NOMO-1 (cell line): Measurements from ENCODE around the gene CLEC20A.

Source experiments
- DNase-seq, 2 experiments: peaks; one replicate each; lab custom pipeline; 2025; ENCODE audit not compliant: unreplicated experiment in 2 of 2; lab: John Stamatoyannopoulos, UW

The CLEC20A gene

DNA sequence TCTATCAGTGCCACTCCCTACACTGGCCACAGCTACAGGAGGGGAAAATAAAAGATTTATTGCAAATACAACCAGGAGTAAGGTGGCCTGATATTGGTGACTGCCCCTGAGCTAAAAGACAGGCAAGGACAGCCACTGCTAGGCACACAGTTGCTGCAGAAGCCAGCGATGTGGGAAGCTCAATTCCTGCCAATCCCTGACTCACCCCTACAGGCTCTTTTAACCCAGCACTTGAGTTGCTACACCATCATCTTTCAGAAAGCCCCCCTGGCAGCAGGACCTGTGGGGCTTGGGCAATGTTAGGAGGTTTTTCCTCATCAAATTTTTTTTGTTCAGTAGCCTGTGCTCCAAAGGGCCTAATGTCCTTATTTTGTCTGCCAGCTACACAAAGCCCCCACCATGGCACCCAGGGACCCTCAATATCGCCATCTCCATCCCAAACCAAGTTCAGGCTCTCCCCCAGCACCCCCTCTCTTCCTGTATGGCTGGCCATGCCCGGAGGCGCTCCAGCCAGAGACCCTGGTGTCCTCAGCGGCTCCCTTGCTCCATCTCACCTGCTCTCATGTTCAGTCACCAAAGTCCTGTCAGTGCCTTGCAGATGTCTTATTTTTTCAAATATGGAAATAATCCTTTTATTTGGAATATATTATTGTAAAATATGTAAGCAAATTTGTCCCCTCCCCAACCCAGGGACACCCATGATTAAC lies 13.4 kb downstream of the CLEC20A start:
- DNase-seq: no peak

DNA sequence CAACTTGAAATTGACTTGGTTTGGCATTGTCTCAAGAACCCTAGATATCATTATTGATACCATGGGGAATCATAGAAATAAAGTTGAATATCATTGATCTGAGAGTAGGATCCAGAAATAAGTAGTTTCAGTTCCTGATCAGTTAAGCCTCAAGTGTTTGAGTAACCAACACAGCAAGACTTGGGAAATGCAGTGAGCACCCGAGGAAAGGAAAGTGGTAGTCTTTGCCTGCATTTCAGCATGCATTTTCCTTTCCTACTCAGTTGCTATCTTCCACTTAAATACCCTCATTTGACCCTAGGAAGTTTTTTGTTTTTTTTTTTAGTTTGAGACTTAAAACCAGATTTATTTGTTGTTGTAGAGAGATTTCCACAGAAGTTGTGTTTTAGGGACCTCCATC lies 18.9 kb downstream of the CLEC20A start:
- peak in 1 of 2 experiments; percentile 36 for DNase-seq

DNA sequence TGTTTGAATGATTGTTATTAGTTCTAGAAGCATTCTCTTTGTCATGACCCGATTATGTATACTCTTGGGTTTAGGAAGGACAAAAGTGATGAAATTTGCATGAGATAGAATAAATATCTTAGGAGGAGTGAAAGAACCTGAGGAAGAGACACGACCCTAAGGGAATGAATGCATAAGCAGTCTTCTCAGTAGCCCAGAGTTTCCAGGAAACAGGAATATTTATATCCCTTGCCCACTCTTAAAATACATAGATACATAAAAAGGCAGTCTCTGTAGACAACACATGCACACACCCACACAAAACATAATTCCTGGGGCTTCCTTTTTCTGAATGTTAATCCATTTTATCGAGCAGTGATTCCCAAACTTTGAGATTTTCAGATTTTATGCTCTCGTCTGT lies 19.4 kb downstream of the CLEC20A start:
- no peak for DNase-seq

DNA sequence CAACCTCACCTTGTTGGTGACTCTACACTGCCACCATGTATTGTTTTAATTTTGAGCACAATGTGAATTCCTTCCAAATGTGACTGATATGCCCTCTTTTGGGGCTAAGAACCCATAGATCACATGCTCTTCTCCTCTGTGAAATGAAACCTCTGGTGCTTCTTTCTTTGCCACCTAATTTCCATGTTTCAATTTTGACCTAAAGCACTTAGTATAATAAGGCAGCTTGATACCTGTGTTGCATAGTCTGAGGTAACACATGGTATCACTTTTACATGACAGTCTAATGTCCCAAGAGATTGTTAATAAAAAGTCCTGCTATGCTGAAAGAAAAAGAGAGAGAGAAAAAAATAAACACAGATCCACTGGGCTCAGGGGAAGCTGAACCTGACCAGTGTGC lies 24.2 kb downstream of the CLEC20A start:
- no peak for DNase-seq

DNA sequence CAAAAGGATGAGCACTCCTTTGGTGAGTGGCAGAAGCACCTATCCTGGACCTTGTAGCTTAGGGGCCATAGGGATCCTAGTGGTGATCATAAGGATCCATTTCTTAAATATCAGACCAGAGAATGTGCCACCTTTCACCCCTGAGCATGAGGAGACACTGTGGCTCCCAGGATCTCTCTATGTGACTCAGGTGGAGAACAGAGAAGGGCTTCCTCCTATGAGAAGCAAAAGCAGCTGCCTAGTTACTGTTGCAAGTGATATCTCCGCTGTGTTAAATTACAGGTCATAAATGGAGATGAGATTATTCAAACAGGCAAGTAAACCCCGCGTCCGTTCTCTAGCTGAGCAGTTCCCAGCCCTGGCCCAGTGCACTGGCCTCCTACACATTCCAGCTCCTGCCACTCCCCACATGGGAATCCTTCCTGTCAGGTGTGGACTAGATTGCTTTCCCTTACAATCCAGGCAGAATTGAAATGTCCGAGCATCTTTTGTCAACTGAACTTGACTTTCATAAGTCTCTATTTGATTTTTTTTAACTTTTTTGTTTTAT lies 26.3 kb downstream of the CLEC20A start:
- DNase-seq: no peak

DNA sequence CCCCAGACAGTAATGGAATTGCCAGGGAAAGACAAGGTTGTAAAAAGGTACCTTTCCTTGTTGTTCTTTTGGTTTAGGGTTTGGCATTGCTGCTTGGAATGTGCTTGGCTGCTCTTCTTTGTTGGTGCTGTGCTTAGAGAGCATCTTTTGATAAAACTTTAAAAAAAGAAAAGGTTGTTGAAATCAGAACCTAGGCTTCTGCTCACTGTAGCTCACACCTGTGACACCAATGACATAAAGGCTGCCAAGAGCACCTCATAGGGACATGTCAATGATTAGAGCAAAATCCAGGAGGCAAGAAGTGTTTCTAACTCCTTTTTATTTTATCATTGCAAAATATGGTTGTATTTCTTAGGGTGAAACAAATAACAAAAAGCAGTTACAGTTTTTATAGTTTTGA lies 28.9 kb downstream of the CLEC20A start:
- DNase-seq: no peak

DNA sequence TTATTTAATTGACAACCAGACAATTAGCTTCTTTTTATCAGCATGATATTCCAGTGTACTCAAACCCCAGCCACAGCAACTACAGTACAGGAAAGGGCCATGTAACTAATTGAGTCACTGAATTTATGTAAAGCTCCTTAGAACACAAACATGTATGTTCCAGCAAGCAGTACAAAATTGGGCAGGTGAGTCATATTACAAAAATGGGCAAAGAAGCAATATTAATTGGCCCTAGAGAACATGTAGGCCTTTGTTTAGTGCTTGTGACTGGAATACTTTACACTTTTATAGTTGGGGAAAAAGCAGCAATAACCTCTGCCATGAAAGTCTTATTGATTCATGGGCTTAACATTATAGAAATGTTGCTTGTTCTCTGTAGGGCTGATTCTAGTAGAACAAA lies 31.8 kb downstream of the CLEC20A start:
- DNase-seq: no peak

DNA sequence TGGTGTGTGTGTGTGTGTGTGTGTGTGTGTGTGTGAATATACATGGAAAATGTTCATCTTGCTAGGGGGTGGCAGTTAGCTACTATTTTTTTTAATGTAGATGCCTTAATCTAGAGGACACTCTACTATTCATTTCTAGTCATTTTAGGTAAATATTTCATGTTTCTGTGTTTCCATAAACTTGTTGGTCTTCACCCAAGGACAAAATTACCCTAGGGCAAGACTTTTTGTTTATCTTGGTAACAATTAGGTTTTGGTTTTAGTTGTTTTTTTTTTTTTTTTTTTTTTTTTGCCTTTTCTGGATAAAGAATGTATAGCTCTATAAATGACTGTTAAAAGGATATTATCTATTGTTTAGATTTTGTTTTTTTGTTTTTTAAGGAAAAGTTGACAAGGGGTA lies 32.2 kb downstream of the CLEC20A start:
- no peak for DNase-seq

DNA sequence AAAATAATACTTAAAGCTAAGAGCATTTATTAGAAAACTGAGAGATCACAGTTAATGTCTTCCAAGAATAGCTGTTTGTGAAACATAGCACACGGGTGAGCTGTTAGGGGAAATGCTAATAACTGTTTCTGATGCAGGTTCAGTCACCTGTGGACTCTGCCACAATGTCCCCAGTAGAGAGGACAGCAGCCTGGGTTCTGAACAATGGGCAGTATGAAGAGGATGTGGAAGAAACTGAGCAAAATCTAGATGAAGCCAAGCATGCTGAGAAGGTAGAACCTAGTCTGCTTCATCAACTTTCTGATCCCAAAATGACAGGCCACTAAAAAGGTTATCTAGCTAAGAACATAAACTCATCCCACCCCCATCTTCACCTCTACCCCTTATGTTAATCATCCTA lies 32.6 kb downstream of the CLEC20A start:
- DNase-seq: no peak

DNA sequence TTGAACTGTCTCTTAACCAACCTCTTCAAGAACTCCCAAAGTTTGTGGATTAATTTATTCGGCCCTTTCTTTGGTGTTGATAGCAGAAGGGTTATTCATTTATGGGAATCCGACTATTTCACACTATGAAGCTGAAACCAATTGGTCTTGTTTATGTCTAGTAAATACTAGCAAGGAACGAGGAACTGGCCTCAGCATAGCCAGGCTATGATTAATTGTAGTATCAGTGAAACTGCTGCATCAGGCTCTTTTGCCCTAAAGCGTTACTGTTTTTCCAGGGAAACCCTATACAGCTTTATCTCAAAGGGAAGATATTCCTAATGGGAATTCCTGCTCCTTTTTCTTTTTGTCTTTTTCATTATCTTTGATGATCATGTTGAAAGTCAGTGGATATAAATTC lies 35.1 kb downstream of the CLEC20A start:
- DNase-seq: no peak

DNA sequence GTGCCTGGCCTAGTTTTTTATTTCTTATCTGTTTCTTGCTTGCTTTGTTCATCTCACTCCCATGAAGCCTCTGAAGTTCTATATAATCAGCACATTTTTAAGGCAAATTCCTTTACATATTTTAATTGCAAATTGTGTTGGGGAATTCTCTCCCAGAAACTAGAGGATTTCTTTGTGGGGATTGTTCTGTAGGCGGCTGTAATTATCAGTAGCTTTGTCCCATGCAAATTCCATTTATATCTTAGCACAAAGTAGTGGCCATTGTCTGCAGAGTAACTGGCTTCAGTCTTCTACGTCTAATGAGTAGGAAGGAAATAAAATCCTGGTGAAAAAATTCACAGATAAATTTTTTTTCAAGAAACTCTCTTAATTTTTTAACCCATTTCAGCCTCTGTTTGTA lies 35.7 kb downstream of the CLEC20A start:
- DNase-seq: no peak

DNA sequence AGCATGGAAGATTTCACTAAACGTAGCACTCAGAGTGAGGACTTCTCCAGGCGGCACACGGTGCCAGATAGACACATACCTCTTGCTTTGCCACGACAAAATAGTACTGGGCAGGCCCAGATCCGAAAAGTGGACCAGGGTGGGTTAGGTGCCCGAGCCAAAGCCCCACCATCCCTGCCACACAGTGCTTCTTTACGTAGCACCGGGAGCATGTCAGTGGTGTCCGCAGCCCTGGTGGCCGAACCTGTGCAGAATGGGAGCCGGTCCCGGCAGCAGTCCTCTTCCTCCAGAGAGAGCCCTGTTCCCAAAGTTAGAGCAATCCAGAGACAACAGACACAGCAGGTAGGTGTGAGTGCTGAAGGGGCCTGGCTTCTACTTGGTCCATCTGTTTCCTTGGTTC lies 38.6 kb downstream of the CLEC20A start:
- no peak for DNase-seq

DNA sequence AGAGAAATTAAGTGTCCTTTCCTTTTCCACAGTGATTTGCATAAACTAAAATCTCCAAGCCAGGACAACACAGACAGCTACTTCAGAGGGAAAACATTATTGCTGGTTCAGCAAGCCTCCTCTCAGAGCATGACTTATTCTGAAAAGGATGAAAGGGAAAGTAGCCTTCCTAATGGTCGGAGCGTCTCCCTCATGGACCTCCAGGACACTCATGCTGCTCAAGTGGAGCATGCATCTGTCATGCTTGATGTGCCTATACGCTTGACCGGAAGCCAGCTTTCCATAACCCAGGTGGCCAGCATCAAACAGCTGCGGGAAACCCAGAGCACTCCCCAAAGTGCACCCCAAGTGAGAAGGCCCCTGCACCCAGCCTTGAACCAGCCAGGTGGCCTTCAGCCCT lies 39.1 kb downstream of the CLEC20A start:
- DNase-seq: no peak

DNA sequence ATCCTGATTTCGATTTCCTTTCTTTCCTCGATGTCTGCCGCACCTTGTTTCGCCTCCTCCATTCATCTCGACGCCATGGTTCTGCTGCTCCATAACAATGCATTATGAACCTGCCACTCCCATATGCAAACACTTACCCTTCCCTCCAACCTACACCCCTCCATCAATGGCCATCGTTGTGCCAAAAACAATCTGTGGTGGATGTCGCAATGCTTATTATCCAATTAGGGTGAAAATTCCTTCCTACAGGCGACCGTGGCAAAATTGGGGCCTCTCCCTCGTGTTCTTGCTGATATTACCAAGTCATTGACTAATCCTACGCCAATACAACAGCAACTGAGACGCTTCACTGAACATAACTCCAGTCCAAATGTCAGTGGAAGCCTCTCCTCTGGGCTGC lies 40.3 kb downstream of the CLEC20A start:
- no peak for DNase-seq

DNA sequence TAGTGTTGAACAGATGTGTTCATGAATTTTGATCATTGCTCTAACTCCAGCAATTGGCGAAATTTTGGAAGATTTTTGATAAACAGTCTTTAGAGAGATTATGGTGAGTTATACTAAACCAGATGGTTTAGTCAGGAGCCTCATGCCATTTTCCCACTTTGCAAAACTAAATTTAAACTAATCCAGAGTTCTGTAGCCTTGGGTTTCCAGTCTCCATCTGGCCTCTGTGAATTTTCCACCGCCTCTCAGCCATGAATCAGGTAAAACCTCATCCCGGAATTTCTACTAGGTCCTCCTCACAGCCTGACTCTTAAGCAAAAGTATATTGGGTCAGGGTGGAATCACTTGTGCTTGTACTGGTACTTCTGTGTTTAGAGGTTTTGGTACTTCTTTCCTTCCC lies 44.8 kb downstream of the CLEC20A start:
- DNase-seq: no peak

DNA sequence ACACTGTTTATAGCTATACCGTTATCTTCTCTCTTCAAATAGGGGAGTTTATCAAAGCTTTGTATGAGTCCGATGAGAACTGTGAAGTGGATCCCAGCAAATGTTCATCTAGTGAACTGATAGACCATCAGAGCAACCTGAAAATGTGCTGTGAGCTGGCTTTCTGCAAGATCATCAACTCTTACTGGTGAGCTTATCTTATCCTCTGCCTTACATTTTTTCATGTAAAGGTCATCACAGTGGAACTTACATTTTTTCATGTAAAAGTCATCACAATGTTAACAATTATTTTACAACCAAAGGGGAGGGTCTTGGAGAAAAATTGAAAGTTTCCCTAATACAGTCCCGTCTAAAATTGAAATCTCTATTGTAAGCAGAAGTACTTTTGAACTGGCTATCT lies 45.2 kb downstream of the CLEC20A start:
- DNase-seq: no peak

DNA sequence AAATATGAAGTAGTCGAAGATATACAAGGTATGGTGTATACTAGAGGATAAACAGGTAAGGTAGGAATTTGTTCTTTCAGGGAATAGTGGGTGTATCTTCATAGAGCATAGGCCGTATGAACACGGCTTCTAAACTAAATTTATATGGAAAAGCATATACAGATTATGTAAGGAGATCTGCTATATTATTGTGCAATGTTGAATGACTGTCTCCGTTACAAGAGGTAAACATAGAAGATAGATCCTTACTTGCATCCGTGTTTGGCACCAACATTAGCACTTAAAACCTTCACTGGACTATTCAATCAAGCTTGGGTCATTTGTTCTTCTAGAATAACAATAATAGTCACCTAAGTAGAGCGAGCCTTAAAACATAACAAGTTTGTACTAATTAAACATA lies 45.9 kb downstream of the CLEC20A start:
- no peak for DNase-seq

DNA sequence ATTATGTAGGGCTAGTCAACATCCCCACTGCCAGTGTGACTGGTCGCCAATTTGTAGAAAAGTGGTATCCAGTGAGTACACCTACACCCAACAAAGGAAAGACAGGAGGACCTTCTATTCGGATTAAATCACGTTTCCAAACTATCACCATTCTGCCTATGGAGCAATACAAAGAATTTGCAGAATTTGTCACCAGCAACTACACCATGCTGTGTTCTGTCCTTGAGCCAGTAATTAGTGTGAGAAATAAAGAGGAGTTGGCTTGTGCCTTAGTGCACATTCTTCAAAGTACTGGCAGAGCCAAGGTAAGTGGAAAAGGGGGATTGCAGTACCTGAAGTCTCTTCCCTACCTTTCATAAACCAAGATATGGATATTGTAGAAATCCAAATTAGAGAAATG lies 53.8 kb downstream of the CLEC20A start:
- no peak for DNase-seq

DNA sequence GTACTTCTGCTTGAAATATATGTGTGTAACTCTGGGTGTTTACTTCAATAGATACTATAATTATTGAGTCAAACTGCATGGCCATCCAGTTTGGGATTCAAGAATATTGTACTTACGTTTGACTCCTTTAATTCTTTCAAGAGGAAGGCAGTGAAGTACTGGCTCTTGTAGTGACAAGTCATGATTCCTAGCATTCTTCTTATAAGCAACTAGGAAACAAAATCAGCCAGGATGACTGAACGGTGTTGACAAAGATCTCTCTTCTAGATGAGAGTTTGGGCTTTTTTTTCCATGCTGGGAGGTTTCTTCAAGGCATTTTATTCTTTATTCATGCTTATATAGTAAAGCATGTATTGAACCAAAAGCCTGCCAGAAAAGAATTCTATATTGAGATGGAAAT lies 58.3 kb downstream of the CLEC20A start:
- DNase-seq: no peak

DNA sequence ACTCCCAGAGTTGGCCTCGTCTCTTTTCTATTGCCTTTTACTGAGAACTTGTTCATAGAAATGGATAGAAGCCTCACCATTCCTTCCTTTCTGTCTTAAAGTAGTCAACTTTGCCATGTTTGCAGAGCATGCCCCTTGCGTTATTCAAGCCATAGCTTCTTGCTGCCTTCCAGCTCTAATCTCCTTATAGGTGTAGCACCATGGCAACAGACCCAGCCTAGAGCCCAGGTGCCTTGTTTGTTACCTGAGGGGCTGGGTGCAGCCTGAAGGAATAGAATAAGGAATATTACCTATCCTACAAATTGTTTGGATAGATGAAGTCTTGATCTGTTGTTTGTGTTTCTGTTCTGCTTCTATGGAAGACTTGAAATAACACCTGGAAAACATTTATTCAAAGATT lies 59.9 kb downstream of the CLEC20A start:
- no peak for DNase-seq

DNA sequence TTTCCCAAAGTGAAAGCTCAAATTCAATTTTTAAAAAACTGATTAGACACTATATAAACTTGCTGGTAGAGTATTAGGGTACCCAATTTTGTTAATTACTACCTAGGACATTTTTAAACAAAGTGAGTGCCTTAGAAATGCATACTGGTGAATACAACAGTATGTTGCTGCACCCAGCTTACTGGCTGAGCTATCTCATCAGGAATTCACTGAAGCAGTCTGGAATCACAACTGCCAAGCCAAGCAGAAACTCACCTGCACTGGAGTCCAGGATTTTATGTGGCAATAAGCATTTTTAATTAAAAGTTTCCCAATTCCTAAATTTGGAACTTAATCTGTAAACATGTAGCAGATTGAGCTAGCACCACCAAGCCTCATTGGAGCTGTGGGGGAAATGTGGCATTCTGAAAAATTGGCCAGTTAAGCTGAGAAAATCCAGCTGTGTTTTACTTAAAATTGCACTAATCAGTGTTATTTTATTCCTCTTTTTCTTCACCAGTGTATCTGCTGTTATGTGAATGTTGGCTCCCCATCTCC lies 61.8 kb downstream of the CLEC20A start:
- DNase-seq: no peak

DNA sequence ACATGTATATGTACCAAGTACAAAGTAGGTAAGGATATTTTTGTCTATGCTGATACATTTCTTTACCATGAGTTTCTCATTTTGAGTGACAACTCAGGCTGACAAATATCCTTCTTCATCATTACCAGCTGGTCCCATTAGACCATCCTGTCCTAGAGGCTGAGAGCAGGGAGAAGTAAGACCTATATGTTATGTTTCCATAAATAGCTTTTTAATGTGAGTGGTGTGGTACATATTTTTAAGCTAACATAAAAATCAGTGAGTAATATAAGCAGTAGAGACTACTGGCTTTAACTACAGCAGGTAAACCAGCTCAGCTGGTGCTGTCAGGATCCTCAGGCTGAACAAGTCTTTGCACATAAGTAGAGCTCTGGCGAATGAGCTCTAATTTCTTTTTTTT lies 62.4 kb downstream of the CLEC20A start:
- DNase-seq: no peak
